ENCODE data around the gene NSG2.

NSG2 gene

DNA sequence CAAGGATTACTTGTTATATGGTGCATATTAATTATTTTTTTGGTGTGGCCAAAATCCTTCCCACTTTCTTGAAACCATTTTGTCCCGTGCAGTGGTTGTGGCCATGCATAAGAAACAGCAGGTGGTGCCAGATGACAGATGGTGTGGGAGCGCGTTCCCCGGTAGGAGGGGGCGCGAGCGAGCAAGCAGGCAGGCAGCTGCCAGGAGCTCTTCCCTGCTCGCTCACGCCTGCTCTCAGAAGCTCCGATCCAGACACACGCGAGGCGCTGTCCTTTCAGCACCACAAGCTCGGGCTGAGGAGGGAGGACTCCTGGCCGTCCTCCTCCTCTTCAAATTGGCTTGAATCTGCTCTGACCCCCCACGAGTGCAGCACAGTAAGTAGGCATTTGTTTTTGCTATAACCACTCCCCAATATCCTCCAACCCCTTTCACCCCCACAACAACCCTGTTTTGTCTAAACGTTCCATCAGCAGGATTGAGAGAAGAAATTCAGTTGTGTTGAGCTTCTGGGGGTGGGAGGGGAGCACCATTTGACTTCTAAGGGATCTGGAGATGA is at the start of gene NSG2:
Gene NSG2, plus strand, starts transcription at position 237 of the 556 bp plus-strand sequence. CDS start 1,050 bp downstream, outside the sequence.
- peak; percentile 60 for DNase-seq (ENCODE audit: low spot score)
- FAIRE-seq = no peak

DNA sequence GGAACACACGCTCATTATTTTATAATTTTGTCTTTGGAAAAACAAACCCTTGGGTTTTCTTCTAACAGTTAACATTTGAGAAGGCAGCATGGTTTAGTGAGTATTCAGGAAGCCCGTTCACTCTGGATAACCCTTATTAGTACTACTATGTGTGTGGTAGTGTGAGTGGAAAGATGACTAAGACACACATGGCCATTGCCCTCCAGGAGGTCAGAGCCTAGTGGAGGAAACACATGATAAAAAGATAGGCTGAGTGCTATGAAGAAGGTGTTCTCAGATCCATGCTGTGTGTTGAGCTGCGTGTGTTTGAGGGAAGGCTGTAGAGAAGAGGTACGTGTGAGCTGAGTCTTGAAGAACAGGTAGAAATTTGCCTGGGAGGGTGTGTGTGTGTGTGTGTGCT is 48.2 kb upstream of the NSG2 start:
- DNase-seq (ENCODE audit: low spot score) = no peak
- FAIRE-seq = no peak

DNA sequence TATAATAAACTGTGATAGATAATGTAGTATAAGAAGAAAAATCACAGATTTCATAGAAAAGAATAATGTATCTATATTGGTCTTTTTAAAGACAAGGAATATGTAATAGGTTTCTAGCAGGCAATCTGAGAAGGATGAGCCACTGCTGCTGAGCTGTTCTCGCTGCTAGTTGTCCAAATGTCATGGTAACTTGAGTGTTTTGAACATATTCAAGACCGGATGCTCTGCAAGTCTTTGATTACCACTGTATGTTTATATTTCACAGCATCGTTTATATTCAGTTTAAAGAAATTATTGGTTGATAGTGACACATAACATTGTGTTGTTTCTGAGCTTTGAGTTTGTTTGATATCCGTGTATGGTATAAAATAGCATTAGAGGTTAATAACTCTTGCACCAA is 47.0 kb upstream of the NSG2 start:
- no peak for FAIRE-seq
- no peak for DNase-seq (ENCODE audit: low spot score)

DNA sequence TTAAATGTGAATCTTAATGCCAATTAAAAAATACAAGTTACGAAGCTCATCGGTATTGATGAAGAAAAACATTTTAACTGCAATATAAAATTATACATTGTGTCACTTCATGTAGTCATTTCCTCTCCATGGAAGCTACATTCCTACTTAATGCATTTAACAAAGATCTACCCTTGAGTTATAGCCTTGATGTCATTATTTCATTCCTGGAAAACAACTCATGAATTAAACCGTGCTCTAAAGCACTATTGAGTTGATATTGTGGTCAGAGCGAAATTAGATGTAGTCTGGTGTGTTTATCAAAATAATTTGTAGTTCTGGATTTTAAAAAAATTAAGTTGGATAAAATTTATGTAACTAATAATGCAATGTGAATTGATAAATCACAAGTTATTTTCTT is 45.4 kb upstream of the NSG2 start:
- FAIRE-seq = no peak
- no peak for DNase-seq (ENCODE audit: low spot score)

DNA sequence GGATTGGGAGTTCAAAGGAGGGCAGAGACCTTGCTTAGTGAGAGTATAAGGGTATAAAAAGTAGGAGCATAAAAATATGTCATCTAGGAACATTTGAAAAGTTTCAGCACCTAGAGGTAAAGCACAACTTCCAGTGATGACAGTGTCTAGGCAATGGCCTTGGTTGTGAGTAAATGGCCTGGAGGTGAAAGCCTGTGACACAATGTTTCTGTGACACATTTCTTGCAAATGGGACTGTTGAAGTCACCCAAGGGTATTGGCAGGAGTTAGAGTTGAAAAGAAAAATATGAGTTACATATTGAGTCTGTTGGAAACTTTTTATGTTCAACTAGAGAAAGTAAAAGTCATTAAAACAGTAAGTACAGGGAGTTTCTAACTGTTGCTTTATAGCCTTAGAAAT is 41.7 kb upstream of the NSG2 start:
- DNase-seq (ENCODE audit: low spot score) (no peak), FAIRE-seq (no peak)

DNA sequence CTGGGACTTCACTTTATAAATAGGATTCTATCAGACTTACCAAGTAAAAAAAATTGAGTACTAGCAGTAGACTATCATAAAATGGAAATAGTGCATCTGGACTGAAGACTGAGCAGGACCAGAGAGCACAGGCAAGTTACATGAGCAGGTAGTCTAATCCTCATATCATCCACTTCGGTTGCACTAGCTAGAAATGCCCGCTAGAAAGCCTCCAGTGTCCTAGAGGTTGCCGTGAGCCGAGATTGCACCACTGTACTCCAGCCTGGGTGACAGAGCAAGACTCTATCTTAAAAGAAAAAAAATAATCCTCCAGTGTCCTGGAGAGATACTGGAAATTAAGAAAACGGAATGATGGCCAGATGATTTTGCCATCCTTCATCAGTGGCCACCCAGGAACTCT is 36.6 kb upstream of the NSG2 start:
- no peak for DNase-seq (ENCODE audit: low spot score)
- no peak for FAIRE-seq

DNA sequence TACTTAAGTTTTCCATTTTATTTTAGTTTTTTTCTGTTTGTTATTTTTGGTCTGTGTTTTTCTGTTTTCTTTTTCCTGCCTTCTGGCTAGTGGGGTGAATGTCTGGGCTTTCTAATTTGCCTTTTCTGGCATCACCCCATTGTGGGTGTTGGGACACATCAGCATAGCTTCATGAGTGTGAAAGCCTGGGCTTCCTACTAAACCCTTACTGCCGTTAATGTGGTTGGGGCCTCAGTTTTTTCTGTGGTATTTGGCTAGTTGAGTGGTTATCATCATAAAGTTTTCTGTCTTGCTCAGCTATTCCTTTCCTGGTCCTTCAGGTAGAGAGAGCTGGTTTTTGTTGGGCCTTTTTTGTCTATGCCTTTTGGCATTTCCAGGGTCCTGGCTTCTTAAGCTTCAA is 35.1 kb upstream of the NSG2 start:
- no peak for DNase-seq (ENCODE audit: low spot score)
- FAIRE-seq = no peak

DNA sequence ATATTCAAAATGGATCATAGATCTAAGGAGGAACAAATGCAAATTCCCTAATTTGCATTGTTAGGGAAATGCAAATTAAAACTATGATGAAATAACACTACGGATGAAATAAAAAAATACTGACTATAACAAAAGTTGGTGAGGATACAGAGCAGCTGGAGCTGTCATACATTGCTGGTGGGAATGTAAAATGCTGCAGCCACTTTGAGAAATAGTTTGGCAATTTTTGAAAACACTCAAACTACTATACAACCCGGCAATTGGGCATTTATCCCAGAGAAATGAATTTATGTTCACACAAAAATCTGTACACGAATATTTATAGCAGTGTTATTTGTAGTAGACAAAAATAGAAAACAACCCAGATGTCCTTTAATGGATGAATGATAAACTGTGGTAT is 34.1 kb upstream of the NSG2 start:
- no peak for FAIRE-seq
- no peak for DNase-seq (ENCODE audit: low spot score)

DNA sequence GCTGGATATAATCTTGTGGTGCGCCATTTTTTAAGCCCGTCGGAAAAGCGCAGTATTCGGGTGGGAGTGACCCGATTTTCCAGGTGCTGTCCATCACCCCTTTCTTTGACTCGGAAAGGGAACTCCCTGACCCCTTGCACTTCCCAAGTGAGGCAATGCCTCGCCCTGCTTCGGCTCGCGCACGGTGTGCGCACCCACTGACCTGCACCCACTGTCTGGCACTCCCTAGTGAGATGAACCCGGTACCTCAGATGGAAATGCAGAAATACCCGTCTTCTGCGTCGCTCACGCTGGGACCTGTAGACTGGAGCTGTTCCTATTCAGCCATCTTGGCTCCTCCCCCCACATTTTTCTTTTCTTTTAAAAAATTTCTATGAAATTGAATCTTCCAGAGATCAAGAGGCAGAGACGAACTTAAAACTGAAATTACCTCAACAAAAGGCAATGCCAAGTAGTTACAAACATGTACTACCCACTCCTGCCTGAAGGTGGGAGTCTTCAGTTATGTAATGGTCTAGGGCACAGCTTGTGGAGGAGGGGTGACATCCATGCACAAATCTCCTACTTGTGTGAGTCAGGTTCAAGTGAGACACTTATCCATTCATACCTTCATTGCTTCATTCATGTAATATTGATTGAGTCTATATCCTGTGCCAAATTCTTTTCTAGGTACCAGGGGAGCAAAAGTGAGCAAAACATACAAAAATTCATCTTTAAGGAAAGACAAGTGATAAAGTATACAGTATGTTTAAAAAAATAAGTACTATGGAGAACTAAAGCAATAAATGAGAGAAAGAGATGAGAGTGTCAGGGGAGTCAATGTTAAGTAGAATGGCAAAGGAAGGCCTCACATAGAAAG is 25.2 kb upstream of the NSG2 start:
- FAIRE-seq = peak; percentile 39
- peak; percentile 29 for DNase-seq (ENCODE audit: low spot score)

DNA sequence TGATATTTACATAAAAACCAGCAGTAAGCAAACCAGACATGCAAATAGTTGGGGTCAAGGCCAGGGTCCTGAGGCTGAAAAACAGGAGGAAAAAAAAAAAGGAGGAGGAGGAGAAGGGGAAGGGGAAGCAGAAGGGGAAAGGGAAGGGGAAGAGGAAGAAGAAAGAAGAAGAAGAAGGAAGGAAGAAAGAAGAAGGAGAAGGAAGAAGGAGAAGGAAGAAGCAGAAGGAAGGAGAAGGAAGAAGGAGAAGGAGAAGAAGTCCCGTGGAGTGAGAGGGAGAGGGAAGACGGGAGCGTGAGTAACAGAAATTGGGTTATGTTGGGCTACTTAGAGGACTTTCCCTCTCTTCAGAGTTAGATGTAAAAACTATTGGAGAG is 24.6 kb upstream of the NSG2 start:
- no peak for FAIRE-seq

DNA sequence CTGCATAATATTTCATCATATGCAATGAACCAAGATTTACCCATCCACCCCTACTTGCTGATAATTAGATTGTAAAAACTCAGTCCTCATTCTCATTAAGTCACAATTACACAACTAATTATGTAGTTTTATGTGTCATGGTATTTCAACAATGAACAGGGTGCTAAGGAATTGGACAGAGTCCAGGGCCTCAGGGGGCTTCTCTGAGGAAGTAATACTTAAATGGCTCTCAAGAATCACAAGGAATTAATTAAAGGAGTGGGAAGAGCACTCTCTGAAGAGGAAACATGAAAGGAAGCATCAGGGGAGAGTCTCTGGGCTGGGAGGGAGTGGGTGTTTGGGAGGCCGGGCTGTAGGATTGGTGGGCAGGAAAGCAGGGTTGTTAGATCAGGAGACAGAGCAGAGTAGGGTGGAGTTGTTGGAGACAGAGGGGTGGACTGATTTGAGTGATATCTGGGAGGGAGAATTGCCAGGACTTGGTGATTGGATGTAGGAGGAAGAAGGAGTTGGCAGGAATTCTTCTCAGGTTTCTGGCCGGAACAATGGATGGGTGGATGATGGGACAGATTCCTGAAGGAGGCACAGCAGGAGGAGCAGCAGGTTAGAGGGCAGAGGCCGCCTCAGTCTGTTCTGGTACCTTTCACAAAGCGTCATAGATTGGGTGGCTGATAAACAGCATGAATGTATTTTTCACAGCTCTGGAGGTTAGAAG is 23.0 kb upstream of the NSG2 start:
- FAIRE-seq = no peak
- DNase-seq (ENCODE audit: low spot score) = no peak

More for the DNA sequence above, 24.6 kb upstream of the NSG2 start:
- DNase-seq (ENCODE audit: low spot score) = no peak

DNA sequence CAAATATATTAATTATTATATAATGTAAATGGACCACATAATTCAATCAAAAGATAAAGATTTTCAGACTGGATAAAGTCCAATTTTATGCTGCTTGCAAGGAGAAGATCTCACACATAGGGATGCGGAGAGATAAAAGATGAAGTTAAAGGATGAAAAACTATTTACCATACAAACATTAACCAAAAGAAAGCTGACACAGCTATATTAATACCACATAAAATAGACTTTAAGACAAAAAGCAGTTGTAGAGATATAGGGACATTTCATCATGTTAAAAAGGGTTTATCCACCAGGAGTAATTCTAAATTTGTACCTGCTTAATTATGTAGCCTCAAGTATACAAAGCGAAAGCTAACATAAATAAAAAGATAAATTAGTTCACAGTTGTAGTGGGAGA is 15.2 kb upstream of the NSG2 start:
- no peak for DNase-seq (ENCODE audit: low spot score)
- no peak for FAIRE-seq

DNA sequence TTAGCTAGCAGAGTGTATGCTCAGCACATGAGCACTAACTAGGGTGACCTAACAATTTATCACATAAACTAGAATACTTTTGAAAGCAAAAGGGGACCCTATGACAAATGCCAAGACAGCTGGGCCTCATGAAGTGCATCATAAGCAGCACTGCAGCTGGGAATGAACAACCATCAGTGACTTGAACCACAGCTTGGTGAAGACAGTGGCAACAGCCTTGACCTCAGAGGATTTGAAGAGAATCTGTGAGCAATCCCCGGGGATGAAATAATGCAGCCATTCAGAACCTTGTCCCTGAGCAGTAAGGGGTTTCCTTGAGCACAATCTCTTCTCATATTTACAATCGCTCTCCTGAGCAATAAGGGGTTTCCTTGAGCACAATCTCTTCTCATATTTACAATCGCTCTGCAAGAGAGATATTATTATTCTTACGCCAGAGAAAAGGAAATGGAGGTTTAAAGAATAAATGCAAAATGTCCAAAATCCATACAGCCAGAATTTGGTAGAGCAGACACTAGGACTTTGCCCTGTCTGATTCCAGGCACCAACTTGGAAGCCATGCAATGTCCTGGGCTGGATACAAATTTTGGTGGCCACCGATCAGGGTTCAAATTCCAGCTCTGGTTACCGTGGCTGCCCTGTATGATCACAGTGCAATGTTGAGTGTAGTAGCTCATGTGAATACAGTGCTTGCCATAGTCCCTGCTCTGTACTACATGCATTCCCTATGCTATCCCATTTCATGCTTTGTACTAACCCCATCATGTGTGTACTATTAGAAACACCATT is 846 bp upstream of the NSG2 start:
- FAIRE-seq (no peak), DNase-seq (ENCODE audit: low spot score) (no peak)

DNA sequence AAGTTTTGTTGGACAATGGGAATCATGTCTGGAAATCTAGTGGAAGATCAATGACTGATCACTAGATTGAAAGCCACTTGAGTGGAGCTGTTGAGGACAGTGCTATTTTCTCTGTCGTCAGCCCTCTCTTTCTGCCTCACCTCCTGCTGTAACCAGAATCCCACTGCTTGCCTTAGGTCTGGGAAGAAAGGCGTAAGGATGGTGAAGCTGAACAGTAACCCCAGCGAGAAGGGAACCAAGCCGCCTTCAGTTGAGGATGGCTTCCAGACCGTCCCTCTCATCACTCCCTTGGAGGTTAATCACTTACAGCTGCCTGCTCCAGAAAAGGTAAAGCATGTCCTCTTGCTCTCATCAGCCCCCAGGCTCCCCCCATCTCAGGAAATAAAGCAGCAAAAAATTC is 1.1 kb downstream of the NSG2 start:
- FAIRE-seq = no peak
- DNase-seq (ENCODE audit: low spot score) = no peak

DNA sequence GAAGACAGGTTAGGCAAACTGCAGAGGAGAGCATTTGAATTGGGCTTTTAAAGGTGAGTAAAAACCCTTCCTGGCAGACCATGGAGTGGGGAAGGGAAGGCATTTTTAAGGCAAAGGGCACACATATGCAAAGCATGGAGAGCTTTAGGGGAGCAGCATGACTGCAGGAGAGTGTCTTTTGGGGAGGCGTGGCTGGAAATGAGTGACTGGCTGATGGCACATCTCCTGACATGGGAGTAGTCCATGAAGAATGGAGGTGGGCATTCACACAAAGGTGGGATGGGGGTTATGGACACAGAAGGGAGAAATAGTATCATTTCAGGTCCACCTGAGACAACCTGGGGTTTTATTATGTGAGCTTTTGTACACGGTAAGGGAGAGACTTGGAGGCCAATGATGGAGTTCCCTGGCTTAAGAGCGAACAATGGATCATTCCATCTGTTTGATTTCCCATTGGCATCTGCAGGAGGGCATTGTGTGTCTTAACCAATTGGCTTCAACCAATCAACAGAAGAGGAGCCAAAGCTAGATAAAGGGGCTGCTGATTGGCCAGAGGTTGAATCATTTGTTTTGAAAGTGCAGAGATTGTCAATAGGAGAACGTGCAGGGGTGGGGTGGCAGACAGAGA is 2.1 kb downstream of the NSG2 start:
- DNase-seq (ENCODE audit: low spot score) (no peak), FAIRE-seq (no peak)

DNA sequence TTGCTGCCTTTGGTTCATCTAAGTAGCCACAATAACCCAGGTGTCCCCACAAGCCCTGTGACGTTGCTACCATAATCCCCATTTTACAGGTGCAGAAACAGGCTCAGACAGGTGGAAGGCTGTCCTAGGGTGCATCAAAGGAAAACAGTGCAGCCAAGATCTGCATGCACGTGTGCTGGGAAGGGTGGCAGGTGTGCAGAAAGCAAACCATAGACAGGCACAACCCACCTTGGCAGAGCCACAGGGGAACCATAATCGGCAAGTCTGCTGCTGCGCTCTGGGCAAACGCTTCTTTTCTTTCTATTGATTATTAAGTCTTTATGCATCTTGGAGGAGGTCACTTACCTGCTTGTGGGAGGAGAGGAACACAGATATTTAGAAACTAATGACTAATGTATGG is 7.1 kb downstream of the NSG2 start:
- DNase-seq (ENCODE audit: low spot score) (no peak), FAIRE-seq (no peak)

DNA sequence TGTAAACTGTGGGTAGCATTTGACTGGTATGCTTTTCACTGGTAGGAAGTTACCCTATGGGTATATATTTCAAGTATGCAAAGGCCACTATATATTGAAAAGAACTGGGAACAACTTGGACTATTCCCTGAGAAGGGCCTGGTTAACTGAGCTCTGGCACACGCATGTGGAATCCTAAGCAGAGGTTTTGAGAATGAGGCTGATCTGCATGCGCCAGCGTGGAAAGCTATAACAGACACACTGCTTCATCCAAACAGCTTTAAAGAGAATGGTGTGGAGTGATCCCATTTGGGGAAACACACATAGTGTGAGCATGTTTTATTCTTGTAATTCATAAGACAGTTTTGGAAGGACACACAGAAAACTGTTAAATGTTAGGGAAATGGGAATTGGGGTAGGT is 8.4 kb downstream of the NSG2 start:
- no peak for FAIRE-seq

DNA sequence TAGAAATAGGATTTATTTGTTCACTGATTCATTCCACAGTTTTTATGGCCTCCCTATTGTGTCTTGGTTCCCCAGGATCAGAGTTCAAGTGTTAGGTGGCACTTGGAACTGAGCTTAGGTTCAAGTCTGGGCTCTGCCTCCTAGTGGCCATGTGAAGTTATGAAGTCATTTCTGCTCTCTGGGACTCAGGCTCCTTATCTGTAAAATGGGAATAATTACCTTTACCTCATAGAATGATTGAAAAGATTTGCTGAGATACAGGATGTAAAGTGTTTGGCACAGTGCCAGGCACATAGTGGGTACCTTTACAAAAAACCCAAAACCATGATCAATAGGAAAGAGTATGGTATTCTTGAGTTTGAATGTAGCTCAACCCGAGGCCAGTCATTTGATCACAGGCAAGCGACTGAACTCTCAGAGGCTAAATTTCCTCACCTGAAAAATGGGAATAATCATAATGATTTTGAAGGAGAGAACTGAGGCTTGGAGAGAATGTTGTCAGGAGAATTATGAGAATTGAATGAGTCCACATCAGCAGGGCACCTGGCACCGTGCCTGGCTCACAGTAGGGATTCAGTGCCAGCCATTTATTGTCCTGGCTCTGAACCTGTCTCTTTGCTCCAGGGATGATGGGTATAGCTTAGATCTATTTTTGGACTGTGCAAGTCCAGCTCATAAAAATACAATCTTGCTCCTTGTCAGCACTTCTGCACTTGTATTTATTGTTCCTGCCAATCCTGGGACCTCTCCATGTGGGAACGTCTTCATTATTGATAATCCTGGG is 10.8 kb downstream of the NSG2 start:
- no peak for FAIRE-seq
- no peak for DNase-seq (ENCODE audit: low spot score)

More for the DNA sequence above, 8.4 kb downstream of the NSG2 start:
- no peak for DNase-seq (ENCODE audit: low spot score)

DNA sequence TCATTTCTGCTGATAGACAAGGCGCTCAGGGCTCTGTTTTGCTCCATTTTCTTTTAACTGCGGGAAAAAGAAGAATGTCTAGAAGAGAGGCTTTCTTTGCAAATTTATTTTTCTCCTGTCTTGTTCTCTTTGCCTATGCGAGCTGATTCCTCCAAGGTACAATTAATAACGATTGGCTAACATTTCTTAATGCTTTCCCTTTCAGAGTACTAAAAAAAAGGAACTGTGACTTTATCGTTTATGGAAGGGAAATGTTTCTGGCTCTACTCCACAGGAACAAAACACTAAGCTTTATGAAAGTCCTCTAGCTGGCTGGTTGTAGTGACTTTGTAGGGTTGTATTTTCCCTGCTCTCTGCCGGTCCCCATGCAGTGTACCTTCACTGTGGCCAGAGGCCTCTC is 11.7 kb downstream of the NSG2 start:
- no peak for FAIRE-seq

DNA sequence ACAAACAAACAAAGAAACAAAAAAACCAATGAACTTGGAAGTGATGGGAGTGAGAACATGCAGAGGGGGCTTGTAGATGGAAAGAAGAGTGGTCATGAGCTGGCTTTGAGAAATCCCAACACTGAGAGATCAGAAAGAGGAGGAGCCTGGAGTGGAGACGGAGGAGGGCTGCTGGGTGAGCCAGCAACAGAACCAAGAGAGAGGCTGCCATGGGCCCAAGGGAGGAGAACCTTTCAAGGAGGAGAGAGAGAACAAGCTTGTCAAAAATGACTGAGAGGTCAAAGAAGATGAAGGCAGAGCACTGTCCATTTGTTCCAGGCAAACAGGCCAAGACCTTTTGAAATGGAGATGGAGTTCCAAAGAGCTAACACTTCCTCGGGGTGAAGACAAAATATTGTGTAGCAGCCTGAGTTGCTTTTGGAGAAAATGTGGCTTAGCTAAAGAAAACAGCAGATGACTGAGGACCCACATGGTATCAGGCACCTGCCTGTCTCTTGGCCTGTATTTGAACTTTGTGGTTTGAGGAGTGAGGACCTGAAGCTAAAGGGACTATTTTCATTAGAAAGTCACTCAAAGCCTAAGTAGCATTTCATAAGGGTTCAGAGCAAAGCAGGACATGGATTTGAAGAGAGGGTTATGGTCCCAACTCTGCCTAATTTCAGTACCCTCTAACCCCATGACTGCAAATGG is 13.1 kb downstream of the NSG2 start:
- DNase-seq (ENCODE audit: low spot score) = no peak

More for the DNA sequence above, 11.7 kb downstream of the NSG2 start:
- no peak for DNase-seq (ENCODE audit: low spot score)

More for the DNA sequence above, 13.1 kb downstream of the NSG2 start:
- no peak for FAIRE-seq

Data from RCC 7860 (cell line).